GM12891 (cell line): ENCODE results near the gene RPL26.

Experiments
- PAX5 ChIP-seq: IDR thresholded peaks from 2 replicates; pipeline ENCODE4 v1.6.1; 2011; ENCODE audit warnings: low read length, moderate library complexity, mild to moderate bottlenecking; ENCODE audit not compliant: insufficient read depth, severe bottlenecking
- POLR2A ChIP-seq: IDR thresholded peaks from 2 replicates; pipeline ENCODE4 v1.6.1; 2011; ENCODE audit warnings: low read depth, low read length, control low read depth
- POLR2AphosphoS5 ChIP-seq: IDR thresholded peaks from 2 replicates; pipeline ENCODE4 v1.6.1; 2011; ENCODE audit warnings: low read depth, low read length, control low read depth
- POU2F2 ChIP-seq: IDR thresholded peaks from 2 replicates; pipeline ENCODE4 v1.6.1; 2011; ENCODE audit warnings: low read depth, mild to moderate bottlenecking, control low read depth, low read length, moderate library complexity
- SPI1 ChIP-seq: IDR thresholded peaks from 2 replicates; pipeline ENCODE4 v1.6.1; 2011; ENCODE audit warnings: low read depth, low read length, control low read depth
- TAF1 ChIP-seq: IDR thresholded peaks from 2 replicates; pipeline ENCODE4 v1.6.1; 2011; ENCODE audit warnings: low read depth, low read length, control low read depth

GRCh38 chr17:8392674-8393469 is 9.9 kb upstream of the RPL26 start:
- TF ChIP-seq POLR2A (no peak), POLR2AphosphoS5 (no peak), TAF1 (no peak), POU2F2 (no peak), SPI1 (no peak), PAX5 (no peak)
